Activated CD4-positive, alpha-beta T cell treated with anti-CD3 and anti-CD28 coated beads, Interleukin-2, amount 50 U/mL, for 16 hours (primary cell): ENCODE data around the gene HDAC4.
A peak's percentile ranks its signal among the peaks of the same experiment; 100 is the strongest.

Experiments
- DNase-seq: peaks from one replicate; pipeline ENCODE4 v3.0.0-alpha.2; 2020

The HDAC4 gene

DNA sequence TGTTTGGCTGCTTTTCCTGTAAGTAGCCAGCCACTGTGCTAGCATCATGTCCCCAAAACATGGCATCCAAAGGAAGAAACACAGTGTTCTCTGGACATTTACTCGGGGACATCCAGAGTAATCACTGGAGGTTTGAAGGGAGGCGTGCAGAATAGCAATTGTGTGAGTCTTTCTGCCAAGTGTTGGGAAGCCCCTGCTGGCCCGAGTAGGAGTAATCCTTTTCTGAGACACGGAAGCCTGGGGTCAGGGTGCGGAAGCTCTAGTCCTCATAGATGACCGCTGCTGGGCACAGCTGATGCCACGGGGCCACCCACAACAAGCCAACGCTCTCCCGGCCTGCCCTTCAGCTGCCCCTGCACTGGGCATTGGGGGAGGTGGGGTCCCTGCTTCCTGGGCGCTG lies 24.8 kb upstream of the HDAC4 start:
- DNase-seq, result no peak

DNA sequence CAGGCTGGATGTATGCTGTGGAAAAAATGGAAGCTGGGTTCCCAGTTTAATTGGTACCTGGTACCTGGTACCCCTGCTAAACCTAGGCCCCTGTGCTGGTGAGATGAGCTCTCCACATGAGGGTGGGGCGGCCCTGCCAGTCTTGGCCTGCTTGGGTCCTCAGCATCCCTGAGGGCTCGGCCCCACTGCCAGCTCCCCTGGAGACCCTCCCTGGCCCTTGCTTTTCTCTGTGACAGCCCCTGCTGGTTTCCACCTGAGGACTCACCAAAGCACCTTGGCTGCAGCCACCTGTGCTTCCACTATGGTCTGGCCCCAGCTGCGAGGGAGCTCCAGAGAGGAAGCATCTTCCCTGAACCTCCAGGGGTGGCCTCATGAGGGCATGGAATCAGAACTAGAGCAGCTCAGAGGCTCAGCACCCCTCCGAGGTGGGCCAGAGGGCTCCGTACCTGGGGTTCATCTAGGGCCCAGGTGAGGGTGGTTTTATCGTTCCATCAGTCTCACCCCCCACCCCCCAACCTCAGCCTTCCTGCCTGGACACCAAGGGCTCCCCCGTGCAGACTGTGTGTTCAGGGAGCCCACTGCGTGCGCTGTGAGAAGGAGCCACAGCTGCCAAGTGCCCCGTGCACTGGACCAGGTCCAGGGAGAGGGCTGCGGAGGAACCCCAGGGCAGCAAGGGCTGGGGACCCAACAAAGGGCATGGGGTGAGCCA lies 23.7 kb upstream of the HDAC4 start:
- no peak for DNase-seq

DNA sequence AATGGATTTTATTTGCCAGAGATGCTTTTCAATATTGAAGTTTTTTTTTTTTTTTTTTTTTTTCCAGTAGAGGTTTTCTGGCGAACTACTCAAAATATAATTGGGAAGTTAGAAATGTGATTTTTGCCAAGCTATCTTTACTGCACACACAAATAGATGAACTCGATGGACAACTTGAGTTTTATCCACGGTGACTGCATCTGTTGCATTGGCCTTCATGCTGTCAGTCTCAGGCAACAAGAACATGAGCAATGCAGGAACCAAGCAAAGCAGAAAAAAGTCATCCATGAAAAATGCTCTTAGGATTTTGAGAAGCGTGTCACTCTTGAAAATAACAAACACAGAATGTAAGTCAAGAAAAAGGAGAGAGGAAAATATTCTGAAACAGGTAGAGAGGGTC lies 22.7 kb upstream of the HDAC4 start:
- DNase-seq, result no peak

DNA sequence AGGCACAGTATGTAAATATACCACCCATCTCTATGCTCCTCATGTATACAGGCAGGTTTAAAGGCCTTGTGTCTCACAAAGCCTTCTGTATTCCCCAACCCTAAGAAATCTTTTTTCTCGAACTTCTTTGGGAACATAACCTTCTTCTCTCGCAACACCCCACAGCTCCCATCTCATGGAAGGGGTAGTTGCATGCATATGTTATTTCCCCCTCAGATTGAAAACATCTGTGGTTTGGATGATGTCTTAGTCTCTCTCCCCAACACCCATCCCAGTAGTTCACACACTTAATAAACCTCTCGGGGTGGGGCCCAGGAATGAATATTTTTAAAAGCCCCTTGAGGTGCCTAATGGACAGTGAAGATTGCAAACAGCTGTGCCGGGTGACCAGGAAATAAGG lies 21.0 kb upstream of the HDAC4 start:
- no peak for DNase-seq

DNA sequence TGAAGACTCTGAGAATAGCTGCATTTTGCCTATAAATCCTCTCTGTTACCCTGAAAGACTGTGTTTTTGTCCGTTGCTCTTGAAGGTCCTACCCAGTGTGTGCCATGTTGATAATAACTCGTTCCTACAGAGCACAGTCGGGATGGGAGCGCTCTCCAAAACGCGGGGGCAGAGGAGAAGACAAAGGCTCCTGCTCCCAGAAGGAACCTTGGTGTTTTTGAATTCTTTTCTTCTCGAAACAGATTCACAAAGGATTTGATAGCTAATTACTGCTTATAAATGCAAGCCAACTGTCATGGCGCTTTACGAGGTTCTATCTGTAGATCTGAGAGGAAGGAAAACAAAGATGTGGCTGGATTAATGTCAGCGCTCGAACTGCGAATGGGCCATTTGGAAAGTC lies 19.3 kb upstream of the HDAC4 start:
- no peak for DNase-seq

DNA sequence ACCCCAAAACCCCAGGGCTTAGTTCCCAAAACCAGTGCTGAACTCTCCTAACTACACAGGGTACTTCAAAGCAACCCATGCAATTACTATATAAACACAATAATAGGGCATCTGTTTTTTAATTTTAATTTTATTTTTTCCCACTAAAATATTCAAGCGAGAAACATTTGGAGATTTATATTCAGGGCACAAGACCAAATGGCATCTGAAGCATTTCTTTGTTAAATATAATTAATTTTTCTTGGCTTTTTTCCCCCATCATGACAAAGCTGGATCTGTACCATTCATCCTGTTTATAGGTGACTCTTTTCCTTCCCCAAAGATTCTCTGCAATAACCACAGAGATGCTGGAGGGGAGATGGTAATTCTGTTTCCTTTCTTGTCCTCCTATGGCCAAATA lies 18.1 kb upstream of the HDAC4 start:
- DNase-seq, result no peak

DNA sequence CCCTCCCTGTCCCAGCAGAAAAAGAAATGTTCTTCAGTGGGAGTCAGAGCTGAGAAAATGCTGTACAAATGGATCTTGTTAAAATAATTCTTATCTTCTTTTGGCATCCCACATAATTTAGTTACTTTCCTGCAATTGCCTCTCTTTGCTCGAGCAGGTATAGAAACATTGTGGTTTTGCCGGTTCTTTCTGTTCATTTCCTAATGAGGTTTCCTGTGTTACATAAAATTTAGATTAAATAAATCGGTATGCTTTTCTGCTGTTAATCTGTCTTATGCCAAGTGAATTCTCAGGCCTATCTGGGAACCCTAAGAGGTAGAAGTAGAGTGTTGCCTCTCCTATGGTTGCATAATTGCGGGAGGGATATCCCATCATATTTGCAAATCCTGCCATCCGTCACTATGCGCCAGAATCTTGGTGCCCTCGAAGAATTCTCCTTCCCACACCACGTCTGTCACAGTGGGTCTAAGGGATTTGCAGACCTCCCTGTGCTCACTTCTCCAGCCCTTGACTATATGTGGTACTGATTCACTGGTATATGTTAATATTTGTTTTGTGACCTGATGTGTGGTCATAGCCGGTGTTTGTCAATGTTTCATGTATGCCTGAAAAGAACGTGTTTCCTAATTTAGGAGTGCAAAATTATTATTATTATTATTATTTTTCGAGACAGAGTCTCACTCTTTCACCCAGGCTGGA lies 12.2 kb upstream of the HDAC4 start:
- no peak for DNase-seq

DNA sequence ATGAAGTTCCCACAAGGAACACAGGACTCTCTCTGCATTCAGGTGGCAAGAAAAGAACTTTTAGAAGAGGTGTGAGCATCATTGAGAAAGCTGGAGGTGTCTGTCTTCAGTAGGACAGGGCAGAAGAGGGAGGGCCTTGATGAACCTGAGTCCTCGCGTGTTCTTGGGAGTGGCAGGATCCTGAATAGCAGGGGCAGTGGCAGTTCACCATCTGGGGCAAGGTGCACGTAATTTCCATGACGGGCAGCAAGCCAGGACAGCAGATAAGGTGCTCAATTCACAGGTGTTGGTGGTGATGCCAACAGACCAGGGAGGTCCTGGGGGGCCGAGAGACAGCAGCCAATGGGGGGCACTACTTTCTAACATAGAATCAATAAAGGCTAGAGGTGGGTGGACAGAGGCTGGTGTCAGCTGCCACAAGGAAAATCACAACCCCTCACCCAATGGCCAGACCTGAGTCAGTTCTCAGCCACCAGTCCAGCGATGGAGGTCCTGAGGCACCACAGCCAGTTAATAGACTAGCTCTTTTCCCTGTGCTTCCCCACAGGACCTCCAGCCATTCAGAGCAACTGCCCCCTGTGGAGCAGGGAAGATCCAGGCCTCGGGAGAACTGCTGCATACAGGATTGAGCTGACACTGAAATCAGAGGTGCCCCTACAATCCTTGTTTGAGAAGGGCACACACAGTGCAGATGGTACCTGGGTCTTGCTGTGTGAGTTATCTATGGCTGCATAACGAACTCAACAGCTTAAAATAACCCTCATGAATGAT lies 10.9 kb upstream of the HDAC4 start:
- DNase-seq, result no peak

DNA sequence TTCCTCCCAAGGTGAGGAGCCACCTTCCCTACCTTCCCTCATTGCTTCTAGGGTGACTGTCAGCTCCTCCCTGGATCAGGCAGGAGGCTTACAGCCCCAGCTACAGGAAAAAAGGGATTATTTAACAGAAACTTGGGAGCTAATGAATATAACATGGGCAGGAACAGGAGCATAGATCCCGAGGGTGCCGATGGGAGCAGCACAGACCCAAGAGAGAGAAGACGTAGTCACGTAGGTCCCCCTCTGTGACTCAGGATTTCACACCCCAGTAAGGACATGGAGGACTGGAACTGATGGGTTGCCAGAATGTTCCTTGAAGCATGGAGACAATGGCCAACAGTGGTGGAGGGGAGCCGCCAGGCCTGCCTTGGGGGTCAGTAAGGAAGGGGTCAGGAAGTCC lies 10.3 kb upstream of the HDAC4 start:
- no peak for DNase-seq

DNA sequence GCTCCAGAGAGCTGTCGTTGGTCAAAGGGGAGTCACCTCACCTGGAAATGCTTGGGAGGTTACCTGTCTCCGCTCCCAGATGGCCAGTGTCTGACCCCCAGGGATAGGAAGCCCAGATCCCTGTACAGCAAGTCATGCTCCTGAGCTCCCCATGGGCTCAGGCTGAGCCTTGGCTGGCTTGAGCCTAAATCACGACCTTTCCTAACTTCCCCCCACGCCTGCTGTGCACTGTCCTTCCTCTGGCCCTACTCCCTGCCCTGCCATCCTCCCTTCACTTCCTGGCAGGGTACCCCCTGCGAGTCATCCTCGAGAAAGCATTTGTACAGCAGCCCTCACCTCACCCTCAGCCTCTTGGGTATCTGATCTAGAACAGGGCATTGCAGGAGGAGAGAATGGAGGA lies 9.2 kb upstream of the HDAC4 start:
- DNase-seq, result no peak

DNA sequence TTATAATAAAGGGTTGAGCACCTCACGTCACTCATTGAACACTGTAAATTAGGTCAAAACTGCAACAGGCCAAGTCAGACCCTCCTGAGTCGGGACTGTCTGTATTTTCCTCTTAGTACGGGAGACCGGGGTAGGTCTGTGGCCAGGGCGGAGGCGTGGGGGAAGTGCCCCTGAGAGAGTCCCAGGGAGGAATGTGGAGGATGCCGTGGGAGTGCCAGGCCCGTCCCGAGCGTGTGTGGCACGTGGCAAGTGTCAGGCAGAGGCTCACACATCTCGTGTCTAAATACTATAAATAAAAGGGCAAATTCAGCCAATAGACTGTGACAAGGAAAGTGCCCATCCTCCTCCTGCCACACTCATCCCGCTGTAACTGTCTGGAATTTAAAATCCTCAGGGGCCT lies 6.3 kb upstream of the HDAC4 start:
- DNase-seq, result no peak

DNA sequence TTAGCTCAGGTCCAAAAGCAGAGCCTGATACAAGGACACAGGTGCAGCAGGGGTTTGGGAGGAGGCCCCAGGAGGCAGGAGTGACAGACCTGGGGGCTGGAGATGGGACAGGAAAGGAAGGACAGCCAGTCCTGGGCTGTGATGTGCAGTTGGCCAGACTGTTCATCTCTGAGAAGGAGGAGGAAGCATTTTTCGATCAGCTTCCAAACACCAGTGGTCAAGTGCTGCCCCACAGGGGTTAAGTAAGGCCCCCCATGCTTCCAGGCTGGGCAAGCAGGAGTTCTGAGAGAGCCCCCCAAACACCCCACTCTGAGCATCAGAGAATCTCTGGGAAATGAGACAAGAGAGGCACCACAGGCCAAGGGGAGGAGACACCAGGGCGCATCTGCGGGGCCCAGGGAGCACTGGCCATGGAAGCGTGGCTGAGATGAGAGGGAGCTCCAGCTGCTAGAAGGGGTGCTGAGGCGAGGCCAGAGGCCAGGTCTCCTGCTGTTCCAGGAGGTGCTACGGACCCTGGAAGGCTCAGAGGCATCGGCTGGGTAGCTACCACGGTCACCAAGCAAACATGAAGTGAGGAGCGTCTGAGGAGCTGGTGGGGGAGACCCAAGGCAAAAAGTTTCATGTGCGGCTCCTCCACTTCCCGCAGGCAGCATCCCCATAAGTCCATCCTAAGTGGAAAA lies 5.6 kb upstream of the HDAC4 start:
- DNase-seq, result no peak

DNA sequence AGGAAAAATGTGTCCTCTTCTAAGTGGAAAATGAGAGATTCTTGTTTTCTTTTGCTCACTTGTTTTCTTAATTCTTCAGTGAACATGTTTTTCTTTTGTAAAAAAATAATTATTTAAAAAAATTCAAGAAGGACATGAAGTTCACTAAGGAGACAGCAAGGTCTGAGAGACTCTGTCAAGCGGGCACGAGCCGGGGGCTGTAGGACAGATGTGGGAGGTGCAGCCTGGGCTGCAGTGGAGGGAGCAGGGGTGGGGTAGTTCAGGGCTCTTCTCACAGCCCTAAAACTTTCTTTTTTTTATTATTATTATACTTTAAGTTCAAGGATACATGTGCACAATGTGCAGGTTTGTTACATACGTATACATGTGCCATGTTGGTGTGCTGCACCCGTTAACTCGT lies 4.3 kb upstream of the HDAC4 start:
- no peak for DNase-seq

DNA sequence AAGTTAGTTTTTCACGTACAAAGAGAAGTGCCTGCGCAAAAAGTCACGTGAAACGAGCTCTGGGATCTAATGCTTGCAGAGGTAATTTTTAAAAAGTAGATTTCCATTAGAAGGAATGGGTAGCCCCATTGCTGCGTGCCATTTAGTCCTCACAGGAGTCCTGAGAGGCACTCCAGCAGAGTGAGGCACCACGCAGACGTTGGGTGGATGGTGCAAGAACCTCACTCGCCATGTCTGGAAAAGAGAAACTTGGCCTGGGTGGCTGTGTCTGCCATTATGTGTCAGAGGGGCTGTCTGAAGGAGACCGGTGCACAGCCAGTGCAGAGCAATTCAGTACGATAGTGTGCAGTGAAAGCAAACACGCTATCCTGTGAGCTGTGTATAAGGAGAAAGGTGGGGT lies 1.8 kb upstream of the HDAC4 start:
- DNase-seq, result no peak

DNA sequence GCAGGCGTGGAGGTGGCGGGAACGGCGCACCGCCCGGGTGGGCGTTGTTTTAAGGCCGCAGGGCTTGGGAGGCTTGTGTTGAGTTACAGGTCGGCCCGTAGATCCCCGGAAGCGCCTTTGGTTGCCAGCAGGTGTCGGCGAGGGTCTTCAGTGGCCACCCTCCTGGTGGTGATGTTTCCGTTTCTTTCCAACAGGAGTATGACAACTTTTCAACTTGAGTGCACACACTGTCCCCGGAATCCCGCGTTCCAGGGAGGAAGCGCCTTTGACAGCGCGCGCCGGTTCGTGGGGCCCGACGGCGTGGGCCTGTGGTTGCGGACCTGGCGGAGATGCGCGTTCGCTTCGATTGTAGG lies 1.0 kb upstream of the HDAC4 start:
- no peak for DNase-seq

DNA sequence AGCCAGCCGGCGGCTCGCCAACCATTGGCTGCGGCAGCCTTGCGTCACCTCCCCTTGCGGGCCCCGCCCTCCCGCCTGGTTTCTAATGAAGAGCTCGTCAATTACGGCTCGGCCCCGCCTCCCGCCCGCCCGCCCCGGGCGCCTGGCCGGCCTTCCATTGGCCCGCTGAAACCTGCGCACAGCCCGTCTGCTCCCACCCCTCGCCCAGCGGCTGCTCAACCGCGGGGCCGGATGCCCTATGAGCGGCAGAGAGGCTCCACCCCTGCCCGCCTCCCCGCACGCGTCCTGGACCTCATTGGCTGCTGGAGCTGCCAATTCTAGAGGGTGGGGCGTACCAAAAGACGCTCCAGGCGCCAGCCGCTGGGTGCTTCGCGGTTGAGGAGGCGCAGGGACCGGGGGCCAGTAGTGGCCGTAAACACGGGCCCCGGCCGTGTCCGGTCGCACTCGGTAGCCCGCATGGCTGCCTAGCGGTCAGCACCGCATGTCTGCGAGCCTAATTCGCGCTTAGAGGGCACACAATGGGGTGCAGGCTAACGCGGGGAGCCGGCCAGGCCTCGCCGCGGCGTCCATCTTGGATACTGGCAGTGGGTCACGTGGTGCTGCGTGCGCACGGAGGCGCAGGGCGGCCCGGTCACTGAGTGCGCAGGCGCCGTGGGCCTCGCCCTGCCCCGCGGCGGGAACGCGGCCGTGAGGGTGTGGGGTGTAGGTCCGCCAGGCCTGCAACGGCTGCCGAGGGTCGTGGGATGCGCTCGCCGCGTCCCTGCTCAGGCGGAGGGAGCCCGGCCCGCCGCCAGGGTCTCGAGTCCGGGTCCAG lies 454 bp upstream of the HDAC4 start:
- peak; percentile 99 for DNase-seq

DNA sequence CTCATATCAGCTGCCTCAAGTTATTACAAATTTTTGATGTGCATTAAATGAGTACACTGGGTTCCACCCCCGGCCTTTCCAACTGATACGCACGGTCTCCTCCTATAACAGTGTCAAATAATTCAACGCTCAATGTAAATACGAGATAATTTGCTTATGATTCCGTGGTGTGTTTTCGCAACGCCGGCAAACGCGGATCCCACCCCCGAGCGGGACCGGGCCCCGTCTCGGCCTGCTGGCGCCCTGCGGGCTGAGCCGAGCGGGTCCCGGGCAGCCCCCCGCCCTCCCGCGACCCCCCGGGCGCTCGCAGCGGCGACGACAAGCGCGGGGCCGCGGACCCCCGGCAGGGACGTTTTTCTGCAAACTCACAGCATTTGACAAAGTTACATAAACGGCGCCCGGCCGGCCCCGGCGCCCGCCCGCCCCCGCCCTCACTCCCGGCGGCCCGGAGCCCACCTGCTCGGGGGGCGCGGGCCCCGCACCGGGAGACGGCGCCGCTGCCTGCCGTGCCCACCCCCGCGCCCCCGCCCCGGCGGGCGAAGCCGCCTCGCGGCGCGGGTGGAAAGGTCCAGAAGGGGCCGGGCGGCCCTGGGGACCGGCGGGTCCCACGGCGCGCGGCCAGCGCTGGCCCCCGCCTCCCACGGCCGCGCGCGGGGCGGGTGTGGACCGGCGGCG lies 762 bp downstream of the HDAC4 start:
- DNase-seq, result peak; percentile 35

DNA sequence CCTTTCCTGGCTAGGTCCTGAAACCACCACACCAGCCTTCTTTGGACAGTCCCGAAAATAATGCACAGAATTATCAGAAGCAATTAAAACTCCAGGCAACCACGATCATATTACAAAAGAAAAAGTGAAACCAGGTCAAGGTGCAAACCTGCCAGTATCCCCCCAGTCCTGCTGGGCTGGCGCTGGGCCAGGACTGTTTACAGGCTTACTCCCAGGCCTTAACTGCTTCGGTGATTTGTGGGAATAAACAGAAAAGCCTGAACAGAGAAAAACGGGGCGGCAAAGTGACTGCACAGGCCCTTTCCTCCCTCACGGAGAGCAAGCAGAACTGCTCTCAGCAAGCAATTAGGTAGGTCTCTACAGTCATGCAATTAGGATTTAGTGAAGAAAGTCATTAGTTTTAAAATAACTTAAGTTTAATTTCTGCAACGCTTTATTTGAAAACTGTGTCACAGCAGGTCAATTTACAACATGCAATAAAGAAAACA lies 1.3 kb downstream of the HDAC4 start:
- DNase-seq, result peak; percentile 15

DNA sequence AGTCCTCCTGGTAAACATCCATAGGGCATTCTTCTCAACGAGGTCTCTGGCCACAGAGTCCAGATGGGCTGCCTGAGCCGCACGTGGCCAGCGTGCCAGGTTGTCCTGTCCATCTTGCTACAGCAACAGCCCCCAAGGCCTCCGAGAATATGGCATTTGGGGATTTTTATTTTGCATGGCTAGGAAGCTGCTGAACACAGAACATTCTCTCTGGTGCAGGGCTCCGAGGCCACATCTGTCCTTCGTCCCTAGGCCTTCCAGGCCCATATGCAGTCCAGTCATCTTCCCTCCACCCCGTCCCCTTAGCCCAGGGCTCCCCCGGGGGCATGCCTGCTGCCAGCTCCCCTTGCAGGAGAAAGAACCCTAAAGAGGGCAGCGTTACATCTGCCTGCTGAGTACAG lies 2.3 kb downstream of the HDAC4 start:
- no peak for DNase-seq

DNA sequence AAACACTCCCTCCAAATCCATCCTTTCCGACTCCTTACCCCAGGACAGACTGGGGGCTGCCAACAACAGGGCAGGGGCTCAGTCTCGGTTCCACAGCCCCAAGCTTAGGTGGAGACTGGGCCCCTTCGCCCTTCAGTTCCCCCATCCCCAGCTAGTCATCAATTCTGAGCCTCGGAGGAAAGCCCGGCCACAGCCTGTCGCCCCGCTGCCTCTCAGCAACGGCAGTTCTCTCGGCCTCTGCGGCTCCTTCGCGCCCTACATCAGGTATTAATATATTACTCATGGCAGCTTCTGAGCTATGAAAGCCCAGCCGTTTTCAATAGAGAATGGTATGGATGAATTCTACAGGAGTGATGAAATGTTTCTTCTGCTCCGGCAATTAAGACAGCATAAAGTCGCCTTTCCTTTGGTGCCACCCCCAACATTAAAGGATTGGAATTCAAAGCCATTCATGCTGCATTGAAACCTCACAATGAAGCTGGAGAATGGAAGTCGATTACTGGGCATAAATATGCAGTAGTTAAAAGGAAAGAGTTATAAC lies 2.8 kb downstream of the HDAC4 start:
- DNase-seq, result no peak

DNA sequence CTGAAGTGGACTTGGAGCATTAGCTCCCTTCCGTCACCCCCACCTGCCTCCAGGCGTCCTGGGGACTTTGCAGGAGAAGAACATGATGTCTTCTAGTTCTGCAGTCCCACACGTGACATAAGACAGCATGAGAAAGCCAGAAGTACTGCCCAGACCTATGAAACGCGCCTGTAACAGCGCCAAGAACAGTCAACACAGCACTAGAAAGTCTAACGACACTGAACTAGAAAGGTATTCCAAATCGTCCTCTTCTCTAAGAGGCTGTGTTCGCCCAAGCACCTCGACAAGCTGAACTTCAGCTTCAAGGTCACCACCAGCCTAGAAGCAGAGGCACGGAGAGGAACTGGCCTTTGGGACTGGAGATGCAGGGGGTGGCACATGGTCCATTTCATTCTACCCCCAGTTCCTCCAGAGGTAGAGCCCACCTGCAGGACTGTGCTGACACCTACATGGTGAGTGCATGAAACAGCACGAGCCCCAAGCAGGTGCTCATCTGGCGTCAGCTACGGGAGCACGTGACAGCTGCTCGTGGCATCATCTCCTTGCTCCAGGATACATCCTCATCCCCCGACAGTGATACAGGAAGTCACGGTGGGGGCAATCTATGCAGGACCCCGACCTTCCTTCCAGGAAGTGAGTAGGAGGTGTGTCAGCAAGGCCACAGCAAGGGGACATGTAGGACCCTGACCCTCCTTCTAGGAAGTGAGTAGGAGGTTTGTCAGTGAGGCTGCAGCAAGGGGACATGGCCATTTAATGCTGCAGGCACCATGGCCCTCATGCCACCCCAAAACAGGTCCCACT lies 3.7 kb downstream of the HDAC4 start:
- DNase-seq, result no peak
